ENCODE measurements around the gene PTGIS.

The PTGIS gene

DNA sequence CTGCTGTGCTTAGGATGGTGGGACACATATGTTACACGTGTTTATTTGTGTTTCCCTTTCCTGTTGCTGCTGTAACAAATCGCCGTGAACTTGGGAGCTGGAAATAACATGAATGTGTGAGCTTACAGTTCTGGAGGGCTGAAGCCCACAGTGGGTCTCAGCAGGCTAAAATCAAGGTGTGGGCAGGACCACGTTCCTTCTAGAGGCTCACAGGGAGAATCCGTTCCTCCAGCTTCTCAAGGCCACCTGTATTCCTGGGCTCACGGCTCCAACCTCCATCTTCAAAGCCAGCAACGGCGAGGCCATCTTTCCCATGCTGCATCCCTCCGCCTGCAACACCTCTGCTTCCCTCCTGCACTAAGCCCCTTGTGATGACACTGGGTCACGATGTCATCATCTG, 27.4 kb upstream of the PTGIS start:
- DNase-seq: no peak

GRCh38 chr20:49594931-49595315, 27.0 kb upstream of the PTGIS start:
- DNase-seq: no peak

DNA sequence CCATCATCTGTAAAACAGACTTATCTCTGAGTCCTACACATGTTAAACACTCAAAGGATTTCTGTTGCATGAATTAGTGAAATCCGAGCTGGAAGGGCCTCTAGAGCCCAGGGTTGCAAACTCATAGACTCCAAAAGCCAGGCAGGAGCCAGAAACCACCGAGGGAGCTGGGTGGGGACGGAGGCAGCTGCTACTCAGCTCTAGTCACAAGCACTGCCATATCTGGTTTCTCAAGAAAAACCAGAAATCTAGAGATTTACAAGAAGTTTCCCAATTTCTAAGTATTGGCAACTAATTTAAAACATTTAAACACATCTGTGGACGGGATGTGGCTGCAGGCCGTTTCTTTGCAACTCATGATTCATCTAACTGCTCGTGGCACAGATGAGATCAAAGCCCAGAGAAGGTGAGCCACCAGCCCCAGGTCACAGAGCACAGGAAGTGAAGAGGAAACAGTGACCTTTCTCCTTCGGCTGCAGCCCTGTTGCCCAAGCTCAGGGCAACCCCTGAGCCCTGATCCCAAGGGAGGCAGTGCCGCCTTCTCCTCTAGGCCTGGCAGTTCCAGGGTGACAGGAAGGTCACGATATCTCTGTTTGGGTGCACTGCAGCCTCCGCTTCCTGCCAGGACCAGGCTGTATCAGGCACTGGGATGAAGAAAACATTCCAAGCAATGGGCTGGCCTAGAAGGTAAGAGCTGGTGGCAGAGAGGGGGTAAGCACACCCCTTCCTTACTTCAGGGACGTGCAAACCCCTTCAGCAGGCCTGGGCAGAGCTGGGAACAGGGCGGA, 26.4 kb upstream of the PTGIS start:
- peak; percentile 90 for DNase-seq

DNA sequence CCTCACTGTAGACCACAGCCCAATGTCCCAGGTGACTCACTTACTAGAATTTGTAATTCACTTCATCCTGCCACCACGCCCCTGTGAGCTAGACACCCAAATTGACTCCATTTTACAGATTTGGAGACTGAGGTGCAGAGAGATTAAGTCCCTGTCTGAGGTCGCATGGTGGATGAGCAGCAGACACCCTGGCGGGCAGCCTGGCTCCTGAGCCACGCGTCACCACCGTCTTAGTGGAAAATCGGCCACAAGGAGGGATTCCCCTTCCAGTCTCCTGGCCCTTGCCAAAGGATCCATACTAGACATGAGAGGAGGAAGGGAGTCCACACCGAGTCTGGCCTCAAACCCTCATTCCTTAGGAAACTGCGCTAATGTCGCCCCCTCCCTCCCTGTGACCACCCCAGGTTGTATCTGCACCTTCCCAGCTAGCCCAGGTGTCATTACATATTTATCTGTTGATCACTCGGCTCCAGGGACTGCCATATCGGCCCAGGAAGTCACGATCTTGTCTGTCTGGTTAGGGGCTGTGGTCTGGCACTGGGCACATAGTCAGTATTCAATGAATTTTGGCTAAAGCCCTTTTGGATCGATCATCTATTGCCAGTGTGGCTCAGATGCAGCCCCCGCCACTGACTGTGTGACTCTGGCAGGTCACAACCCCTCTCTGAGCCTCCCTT, 25.7 kb upstream of the PTGIS start:
- no peak for DNase-seq

DNA sequence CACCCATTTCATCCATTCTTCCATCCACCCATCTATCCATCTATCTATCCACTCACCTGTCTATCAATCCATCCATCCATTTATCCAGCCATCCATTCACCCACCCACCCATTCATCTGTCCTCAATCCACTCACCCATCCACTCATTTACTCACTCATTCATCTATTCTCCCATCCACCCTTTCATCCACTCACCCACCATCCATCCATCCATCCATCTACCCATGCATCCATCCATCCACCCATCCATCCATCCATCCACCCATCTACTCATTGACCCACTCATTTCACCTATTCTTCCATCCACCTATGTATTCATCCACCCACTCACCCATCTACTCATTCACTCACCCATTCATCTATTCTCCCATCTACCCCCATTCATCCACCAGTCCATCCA, 24.2 kb upstream of the PTGIS start:
- DNase-seq: no peak

- peak; percentile 88 for DNase-seq
Observed at GRCh38 chr20:49591217-49591865, 23.4 kb upstream of the PTGIS start.

DNA sequence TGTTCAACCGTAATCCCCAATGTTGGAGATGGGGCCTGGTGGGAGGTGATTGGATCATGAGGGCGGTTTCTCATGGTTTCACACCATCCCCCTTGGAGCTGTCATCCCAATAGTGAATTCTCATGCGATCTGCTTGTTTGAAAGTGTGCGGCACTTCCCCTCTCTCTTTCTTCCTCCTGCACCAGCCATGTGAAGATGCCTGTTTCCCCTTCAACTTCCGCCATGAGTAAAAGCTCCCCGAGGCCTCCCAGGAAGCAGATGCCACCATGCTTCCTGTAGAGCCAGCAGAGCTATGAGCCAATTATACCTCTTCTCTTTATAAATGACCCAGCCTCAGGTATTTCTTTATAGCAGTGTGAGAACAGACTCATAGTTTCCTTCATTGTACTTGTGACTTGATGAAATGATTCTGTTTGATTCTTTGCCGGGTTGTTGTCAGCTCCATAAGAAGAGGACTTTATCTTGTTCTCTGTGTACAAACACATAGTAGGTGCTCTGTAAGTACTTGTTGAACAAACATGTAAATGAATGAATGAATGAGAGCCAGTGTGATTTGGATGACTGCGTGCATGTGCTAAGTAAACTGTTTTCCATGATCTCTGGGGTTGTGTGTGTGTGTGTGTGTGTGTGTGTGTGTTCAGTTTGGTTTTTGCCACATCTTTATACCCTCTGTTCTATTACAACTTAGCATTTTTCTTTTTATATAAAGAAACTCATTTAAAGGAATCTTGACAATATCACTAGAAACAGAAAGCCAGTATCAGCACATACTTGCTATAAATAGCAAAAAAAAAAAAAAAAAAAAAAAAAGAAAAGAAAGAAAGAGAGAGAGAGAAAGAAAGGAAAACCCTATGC, 22.5 kb upstream of the PTGIS start:
- no peak for DNase-seq

DNA sequence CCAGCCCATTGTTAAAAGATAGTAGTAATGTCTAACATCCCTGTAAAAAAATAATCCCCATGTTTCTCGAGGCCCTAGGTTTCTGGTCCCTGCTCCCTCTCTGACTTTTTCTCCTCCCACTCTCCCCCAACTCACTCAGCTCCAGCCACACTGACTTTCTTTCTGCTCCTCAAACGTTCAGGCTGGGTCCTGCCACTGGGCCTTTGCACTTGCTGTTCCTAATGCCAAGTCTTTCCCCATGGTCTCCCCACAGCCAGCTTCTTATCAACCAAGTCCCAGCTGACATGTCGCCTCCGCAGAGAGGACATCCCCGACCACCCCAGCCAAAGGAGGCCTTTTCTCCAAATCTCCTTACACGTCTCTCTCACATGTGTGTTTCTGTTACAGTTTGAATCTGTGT, 21.8 kb upstream of the PTGIS start:
- DNase-seq: no peak

- no peak for DNase-seq
Observed at GRCh38 chr20:49587111-49587570, 19.2 kb upstream of the PTGIS start.

DNA sequence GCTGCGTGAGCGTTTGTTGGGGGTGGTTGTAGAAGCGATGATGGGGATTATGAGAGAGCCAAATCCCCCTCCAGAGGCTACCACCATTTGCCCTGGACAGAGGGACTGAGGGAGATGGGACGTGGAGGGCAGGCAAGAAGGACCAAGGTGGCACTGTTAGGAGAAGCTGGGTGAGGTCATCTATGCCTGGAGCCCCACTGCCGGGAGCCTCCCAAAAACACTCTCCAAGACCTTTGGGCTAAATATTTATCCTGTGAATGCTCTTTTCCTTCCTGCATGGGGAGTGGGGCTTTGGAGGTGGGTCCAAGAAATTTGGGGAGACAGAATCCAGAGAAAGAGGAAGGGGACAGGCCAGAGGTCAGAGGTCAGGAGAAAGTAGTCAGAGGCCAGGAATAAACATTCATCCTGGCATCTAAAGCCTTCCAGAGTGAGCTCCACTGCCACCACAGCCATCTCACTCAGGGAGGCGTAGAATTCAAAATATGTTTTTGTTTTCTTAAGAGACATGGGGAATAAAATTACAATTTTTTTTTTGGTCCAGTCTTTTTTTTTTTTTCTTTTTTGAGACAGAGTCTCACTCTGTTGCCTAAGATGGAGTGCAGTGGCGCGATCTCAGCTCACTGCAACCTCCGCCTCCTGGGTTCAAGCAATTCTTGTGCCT, 17.8 kb upstream of the PTGIS start:
- DNase-seq: no peak

DNA sequence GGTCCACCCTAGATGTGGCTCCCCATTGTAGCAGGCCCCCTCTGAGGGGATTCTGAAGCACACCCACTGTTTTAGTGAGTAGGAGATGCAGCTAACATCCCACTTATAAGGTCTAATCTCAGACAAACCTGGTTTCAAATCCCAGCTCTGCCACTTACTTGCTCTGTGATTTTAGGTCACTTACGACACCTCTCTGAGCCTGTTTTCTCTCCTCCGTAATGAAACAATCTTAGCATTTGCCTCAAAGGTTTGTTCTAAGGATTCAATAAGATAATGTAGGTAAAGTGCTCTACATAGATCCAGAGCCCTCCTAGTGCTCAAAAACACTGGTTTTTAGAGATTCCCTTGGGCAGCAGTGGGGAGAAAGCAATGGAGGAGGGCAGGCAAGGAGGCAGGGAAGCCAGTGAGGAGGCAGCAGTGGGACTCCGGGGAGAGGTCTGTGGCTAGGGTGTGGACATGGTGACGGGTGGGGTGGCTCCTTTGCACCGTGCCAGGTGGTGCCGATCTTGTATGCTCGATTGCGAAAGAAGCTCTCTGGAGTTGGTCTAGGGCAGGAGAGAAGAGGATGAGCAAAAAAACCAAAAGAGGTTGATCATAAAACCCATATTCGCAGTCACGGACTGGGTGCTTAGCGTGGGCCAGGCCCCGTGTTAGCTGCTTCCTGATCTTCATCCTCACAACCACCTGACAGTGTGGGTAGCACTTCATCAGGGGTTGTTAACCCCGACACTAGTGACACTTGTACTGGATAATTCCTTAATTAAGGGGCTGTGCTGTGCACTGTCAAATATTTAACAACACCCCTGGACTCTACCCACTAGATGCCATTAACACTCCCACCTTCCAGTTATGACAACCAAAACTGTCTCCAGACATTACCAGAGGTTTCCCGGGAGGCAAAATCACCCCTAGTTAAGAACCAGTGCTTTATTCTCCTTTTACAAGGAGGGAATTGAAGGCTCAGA, 16.8 kb upstream of the PTGIS start:
- DNase-seq: peak; percentile 61

GRCh38 chr20:49583669-49584417, 15.9 kb upstream of the PTGIS start:
- DNase-seq: peak; percentile 89

- DNase-seq: no peak
Observed at GRCh38 chr20:49583343-49583668, 15.4 kb upstream of the PTGIS start.

GRCh38 chr20:49582413-49583334, 14.7 kb upstream of the PTGIS start:
- peak; percentile 1 for DNase-seq

GRCh38 chr20:49581482-49581881, 13.5 kb upstream of the PTGIS start:
- DNase-seq: no peak

DNA sequence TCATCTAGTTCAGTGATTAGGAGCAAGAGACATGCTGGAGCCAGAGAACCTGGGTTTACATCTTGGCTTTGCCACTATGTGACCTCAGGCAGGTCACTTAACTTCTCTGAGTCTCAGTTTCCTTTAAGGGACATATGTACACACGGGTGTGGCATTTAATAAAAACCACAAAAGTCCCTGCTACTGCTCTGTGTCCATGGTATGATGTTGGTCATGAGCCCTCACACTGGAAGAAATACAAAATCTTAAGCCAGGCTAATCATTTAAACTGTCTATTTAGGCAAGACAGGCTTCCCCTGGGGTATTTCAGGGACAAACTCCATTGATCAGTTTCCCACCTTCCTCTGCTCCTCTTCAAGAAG, 12.9 kb upstream of the PTGIS start:
- no peak for DNase-seq

GRCh38 chr20:49579874-49580812, 12.2 kb upstream of the PTGIS start:
- peak; percentile 2 for DNase-seq

GRCh38 chr20:49579195-49579594, 11.3 kb upstream of the PTGIS start:
- DNase-seq: no peak

Measured in NCI-H226 (cell line).